ENCODE data around the gene MYL7.

- no peak for TF ChIP-seq EZH2 (IDR thresholded peaks at IDR 0.05; ENCODE audit: borderline replicate concordance, low read length)
- no peak for TF ChIP-seq CTCF (conservative IDR thresholded peaks at IDR 0.05 in 1 of 2, IDR thresholded peaks at IDR 0.05 in 1 of 2; ENCODE audit: extremely low read depth in 1 of 2, insufficient read depth in 1 of 2, low read depth in 1 of 2, low read length in 2 of 2)
These were observed 6.0 kb downstream of the MYL7 start for GRCh38 chr7:44134943-44135628.

Measured in mammary epithelial cell (primary cell).